NCI-H345 treated with DMSO at 0.1 percent for 48 hours (cell line): ENCODE data around the gene TAP2.
A peak's percentile ranks its signal among the peaks of the same experiment; 100 is the strongest.
"Not testable (repeated sequence)": the region's sequence is repeated elsewhere in the genome, so short reads cannot be mapped to it uniquely, and the experiment has no call there.

Experiments used
- DNase-seq: peaks from one replicate; lab custom pipeline; 2025; ENCODE audit not compliant: unreplicated experiment; lab: John Stamatoyannopoulos, UW

Gene TAP2

DNA sequence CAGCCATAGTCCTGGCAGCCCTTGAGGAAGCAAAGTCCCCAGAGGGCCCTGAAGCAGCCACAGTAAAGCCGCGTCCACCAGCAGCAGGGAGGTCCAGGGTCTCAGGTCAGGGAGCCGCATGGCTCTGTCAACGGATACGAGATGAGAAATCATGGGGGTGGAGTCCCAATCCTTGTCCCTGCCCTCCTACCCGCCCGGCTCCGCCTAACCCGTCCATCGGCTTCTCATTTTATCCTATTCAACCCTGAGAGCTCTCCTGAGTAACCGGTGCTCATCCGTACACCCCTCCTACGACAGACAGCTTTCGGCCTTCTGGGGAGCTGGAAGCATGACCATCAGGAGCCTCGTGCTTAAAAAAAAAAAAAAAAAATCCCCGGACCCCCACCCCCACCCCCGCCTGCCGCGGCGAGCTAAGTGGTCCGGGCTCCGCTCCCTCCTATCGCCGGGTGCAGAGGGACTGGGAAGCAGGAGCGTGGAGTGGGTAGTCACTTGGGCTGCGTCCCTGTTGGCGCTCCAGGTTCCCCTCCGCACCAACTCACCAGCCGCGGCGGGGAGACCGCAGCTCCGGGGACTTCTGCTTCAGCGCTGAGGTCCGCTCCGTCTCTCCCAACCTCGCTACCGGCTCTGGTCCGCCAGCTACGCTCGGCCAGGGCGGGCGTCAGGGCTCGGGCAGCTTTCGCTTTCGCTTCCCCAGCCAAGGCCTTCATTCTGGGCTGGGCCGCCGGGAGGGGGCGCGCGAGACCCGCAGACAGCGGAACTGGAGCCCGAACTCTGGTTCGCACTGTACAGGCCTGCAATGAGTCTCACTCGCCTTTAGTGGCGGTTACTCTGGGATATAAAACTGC, at the start of gene TAP2:
TSS of gene TAP2 (minus strand) at position 626 of the 845 bp plus-strand sequence. CDS start at position 120, 506 bp downstream.
- peak; percentile 87 for DNase-seq

GRCh38 chr6:32887616-32888015, 49.1 kb upstream of the TAP2 start:
- no peak for DNase-seq

DNA sequence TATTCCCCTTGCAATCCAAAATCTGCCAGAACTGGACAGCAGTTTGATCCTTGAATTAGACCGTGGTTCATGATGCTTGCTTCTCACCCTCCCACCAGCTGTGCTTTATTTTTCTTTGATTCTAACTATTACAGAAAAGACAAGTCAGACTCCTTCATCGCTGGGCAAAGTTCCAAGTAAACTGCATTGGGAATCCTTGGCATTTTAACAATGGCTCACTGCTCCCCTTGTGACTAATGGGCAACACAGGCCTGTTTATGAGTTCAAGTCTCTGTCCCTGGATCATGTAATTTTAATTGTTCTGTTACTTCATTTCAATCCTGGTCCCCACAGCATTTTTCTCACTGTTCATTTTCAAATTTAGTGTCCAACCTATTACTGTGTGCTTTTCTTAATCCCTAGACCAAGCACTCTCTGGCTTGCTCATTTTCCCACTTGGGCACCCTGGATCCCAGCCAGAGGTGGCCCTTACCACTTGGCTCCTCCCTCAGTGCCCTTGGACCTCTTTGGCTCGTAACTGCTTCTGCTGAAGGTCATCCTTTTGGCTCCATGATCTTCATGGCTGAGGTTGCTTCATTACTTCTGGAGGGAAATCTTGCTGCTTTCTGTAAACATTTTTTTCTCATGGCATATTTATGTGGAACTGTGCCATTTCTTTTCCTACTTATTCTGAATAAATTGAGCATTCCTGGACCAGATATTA, 48.3 kb upstream of the TAP2 start:
- DNase-seq = no peak

DNA sequence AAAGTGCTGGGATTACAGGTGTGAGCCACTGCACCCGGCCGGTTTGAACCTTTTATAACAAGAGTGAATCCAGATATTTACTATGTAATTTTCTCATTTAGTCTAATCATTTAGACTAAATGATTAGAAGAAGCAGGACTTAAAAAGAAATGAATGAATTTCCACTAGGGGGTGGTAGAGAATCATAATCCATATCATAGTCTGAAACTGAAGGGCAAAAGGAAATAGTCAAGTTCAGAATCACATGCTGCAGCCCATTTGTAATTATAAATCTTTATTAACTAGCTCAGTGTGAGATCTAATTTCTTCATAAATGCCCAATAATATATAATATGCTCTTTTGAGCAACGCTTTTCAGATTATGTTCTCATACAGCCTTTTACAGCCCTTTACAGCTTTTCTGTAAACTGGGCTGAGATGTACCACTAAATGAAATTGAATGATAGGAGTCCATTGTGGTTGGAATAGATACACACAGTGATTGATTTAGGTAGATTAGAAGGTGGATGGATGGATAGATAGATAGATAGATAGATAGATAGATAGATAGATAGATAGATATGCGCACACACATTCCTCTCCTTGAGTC, 47.3 kb upstream of the TAP2 start:
- DNase-seq = peak; percentile 40

DNA sequence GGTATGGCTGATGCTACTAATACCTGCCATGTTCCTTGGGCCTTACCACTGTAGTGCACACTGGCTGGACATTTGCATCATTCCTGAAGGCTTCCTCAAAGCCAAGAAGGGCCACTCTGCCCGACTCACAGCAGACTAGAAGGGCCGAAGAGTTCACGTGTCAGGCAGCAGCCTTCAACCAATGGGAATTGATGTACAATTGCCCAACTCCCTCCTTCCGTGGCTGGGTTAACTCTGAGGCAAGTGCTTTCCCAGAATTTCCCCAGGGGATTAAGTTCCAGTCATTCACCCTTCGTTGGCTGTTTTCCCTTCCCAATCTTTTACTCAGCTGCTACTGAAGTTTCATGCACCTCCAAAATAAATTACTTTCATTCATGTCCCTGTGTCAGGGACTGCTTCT, 45.2 kb upstream of the TAP2 start:
- no peak for DNase-seq

DNA sequence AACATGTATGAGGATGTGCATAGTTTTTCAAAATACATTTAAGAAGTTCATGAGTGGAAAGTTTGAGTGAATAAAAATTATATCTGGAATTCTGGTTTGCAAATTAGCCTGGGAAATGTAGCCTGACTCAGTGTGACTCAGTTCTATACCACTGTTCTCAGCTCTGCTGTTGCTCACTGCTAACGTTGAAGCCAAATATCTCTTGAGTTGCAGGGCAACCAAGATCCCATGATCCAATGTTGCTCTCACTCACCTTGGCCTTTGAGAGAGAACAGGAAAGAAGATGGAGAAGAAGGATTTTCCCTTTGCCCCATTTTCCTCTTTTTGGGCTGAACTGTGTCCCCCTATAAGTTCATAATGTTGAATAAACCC, 44.3 kb upstream of the TAP2 start:
- no peak for DNase-seq

- DNase-seq = not testable (repeated sequence)
Measured at GRCh38 chr6:32880962-32881361, 42.4 kb upstream of the TAP2 start.

- DNase-seq = no peak
Measured at GRCh38 chr6:32879691-32880090, 41.2 kb upstream of the TAP2 start.

DNA sequence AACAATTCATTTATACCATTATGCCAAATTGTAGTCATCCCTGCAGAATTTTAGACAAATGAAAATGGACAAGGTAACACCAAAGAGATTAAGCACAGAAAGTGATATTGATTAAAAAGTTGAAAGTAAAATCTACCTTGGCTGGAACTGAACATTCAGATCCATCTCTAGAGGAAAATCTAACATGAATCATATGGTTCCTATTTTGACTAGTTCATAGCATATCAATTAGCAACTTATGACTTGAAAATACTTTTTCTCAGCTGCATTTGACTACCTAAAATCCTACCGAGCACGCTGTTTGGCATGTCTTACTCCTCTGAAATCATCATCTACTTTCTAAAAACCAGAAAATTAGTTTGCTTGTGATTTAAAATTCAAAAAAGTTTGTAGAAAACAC, 38.1 kb upstream of the TAP2 start:
- no peak for DNase-seq

DNA sequence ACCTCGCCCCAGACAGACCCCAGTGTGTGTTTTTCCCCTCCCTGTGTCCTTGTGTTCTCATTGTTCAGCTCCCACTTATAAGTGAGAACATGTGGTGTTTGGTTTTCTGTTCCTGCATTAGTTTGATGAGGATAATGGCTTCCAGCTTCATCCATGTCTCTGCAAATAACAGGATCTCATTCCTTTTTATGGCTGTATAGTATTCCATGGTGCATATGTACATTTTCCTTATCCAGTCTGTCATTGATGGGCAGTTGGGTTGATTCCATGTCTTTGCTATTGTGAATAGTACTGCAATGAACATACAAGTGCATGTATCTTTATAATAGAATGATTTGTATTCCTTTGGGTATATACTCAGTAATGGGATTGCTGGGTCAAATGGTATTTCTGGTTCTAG, 35.4 kb upstream of the TAP2 start:
- DNase-seq = not testable (repeated sequence)

DNA sequence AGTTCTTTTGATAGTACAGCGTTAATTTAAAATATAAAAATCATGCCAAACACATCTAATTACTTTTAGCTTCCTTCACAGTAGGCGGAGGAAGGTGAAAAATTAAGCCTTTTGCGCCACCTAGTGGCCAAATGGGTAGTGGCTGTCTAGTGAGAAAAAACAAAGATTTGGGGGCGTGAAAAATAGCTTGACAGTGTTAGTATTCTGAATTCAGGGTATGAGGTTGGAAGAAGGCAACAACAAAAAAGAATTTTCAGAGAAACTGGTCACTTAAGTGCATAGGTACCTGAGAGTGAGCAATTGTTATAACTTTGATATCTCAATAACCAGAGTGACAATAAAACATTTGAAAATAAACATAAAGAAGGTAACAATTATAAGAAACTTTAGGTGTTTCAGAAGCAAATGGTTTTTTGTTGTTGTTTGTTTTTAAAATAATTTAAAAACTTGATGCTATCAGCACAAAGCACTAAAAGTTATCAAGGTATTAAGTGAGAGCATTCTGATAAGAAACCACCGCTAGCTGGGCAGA, 29.8 kb upstream of the TAP2 start:
- DNase-seq = peak; percentile 66

DNA sequence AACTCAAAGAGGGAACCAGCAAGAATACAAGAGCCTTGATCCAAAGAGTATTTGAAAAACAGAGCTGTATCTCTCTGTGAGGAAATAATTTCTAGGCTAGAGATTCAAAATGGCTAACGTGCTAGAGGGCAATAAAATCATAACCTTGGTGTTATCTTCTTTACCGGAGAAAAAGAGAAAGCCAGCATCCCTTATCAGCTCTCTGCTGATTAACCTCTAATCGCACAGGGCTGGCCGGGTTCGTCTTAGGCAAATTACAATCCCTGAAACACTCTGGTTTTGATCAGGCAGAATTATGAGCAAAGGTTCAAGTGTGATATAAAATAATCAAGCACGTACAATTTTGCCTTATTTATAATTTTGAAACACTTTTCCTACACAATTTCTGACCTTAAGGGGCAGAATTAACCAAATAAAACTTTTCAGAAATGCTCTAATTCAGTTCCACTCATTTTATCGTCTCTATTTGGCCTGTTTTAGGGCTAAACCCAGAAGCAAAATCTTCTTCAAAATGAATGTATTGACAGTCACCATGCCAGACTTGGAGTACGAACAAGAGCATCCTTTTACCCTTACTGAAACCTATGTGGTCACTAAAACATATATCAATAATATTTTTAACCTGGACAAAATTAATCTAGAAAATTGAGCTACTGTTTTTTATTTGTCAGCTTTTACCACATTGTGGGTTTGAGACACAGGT, 29.2 kb upstream of the TAP2 start:
- DNase-seq = no peak

- no peak for DNase-seq
Measured at GRCh38 chr6:32867022-32867477, 28.5 kb upstream of the TAP2 start.

GRCh38 chr6:32865724-32866443, 27.3 kb upstream of the TAP2 start:
- no peak for DNase-seq

- no peak for DNase-seq
Measured at GRCh38 chr6:32862725-32863124, 24.2 kb upstream of the TAP2 start.

DNA sequence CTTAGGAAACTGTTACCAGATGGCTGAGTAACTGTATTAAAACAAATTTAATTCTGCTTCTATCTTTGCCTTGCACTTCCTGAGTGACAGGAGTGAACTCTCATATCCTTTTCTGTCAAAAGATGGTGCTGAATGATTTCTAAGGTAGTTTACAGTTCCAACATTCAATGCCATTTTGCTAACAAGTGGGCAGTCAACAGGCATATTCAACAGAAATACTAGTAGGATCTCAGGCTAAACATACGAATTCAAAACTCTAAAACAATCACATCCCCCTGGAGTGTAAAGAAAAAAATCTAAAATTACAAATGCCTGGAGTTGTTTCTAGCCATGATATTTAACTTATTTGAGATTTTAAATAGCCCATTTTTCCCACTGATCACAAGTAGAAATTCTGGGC, 22.1 kb upstream of the TAP2 start:
- DNase-seq = no peak

GRCh38 chr6:32858194-32858593, 19.7 kb upstream of the TAP2 start:
- DNase-seq = no peak

- no peak for DNase-seq
Measured at GRCh38 chr6:32857156-32857891, 18.8 kb upstream of the TAP2 start.

- no peak for DNase-seq
Measured at GRCh38 chr6:32855467-32856174, 17.1 kb upstream of the TAP2 start.
